HK-2 (cell line): ENCODE data around the gene BAZ1A.
"Not testable (repeated sequence)": the region's sequence is repeated elsewhere in the genome, so short reads cannot be mapped to it uniquely, and the experiment has no call there.

Experiments
- DNase-seq: peaks from one replicate; pipeline ENCODE4 v3.0.0-alpha.2; 2018; ENCODE audit not compliant: unreplicated experiment

Gene BAZ1A

DNA sequence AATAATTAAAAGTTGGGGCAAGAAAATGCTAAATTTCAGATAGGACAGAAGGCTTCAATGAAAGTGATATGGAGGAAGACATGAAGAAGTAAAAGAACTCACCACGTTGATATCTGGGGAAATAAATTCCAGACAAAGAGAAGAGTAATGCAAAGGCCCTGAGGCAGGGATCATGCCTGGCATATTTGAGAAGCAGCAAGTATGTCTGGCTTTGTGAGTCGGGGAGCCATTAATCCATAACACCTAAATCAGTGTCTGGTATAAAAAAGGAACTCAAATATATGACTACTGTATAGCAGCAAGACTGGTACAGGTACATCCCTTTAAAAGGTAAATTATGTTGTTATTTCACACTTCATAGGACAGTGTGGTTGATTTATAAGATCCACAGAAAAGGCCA is 16.4 kb downstream of the BAZ1A start:
- no peak for DNase-seq

- DNase-seq: no peak
Measured at GRCh38 chr14:34857689-34858449, 17.3 kb downstream of the BAZ1A start.

GRCh38 chr14:34853041-34853440 is 22.1 kb downstream of the BAZ1A start:
- no peak for DNase-seq

GRCh38 chr14:34851395-34851794 is 23.8 kb downstream of the BAZ1A start:
- DNase-seq: no peak

GRCh38 chr14:34845869-34846268 is 29.3 kb downstream of the BAZ1A start:
- no peak for DNase-seq

DNA sequence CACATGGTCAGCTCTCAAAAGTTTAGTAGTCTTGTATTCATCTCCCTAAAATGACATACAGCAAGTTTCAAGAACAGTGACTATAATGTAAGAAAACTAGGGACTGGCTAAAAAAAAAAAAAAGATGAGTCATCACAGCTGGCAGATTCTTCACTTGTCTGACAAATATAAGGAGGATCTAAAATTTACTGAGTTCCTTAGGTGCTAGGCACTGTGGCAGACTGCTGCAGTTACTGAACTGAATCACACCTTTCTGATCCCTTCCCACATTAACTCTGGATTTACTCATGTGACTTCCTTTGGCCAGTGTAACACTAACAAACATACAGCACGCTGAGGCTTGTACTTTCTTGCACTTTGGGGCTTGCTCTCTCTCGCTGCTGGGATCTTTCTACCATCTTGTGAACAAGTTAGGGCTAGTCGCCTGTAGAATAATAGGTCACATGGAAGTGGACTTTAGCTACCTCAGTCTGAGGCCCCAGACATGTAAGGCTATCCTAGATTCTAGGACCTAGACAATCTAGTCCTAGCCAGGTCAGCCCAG is 32.1 kb downstream of the BAZ1A start:
- peak; percentile 19 for DNase-seq

DNA sequence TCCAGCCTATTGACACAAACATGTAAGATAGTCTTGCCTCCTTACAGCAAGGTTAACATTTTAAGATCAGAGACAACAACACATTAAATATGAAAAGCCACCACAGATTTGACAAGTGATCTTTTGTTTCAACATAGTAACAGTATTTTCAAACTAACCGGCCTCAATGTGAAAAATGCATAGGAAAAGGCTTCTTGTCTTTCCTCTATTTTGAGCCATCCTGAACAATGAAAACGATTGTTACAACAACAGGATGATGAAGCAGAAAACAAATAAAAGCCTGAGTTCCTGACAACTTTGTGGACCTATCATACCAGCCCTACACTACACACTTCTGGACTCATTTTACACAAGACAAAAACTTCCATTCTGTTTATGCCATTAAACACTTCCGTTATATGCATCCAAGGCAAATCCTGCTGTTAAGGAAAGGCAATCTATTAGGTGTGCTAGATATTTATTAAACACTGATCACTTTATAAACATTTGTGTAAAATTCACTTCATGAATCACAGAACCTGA is 37.3 kb downstream of the BAZ1A start:
- no peak for DNase-seq

- no peak for DNase-seq
Measured at GRCh38 chr14:34835312-34835711, 39.8 kb downstream of the BAZ1A start.

DNA sequence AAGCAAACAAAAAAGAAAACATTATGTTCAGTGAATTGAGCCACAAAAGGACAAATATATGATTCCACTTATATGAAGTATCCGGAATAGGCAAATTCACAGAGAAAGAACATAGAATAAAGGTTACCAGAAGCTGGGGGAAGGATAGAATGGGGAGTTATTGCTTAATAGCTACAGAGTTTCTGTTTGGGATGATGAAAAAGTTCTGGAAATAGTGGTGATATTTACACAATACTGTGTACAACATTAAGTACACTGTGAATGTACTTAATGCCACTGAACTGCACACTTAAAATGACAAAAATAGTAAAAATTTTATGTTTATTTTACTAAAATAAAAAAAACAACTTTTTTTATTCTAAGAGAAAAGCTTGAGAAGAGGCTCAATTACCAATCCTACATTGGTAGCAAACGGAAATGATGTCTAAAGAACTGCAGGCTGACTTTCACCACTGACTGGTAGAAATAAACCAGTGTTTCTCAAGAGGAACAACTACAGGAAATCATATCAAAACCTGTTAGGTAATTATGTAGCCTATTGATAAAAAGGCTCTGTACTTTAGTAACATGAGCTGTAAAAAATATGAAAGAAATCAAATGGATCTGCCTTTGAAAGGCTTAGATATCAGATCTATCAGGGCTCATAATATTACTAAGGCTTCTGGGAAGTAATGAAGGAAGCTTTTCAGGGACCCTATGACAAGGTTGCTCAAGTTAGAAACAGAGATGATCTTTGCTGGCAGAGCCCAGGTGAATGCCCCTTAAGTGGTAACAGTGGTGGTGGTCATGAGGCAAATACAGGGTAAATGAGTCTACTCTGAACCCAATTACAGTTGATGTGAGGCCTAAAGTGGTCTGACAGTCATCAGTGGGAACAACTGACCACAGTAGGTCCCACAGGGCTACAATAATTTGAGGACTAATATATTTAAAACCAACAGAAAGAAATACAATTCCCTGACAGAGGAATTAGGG is 41.3 kb downstream of the BAZ1A start:
- no peak for DNase-seq

DNA sequence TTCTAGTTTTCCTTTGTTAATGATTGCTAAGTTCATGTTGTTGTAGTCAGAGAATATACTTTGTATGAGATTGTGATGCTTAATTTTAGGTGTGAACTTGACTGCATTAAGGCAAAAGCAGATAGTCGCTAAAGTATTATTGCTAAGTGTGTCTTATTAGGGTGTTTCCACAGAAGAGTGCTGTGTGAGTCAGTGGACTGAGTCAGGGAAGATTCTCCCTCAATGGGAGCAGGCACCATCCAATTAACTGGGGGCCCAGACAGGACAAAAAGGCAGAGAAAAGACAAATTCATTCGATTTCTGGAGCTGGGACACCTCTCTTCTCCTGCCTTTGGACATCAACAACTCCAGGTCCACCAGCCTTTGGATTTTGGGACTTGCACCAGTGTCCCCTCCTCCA is 48.5 kb downstream of the BAZ1A start:
- no peak for DNase-seq

GRCh38 chr14:34824826-34825225 is 50.3 kb downstream of the BAZ1A start:
- no peak for DNase-seq

GRCh38 chr14:34824256-34824655 is 50.9 kb downstream of the BAZ1A start:
- no peak for DNase-seq

DNA sequence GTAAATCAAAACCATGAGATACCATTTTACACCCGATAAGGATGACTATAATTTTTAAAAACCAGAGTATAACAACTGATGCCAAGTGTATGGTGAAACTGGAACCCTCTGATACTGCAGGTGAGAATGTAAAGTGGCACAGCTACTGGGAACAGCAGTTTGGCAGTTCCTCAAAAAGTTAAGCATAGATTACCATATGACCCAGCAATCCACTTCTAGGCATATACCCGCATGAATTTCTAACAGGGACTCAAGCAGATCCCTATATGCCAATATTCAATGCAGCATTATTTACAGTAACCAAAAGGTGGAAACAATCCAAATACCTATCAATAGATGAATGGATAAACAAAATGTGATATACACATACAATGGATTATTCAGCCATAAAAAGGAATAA is 57.4 kb downstream of the BAZ1A start:
- no peak for DNase-seq

DNA sequence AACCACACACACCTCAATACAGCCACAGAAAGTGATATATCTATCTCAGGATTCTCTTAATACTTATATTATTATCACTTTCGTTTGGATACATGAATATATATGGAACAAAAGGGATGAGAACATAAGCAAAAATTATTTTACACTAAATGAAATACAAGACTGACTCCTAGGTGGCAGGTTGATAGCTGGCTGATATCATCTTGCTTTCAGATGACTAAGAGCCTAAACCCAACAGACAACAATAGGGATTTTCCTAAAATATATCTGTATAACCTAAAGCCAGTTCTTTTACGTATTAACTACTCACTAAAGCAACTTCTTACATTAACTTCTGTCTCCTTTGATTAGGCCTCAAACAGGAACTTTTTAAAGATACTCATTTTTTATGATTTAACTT is 65.1 kb downstream of the BAZ1A start:
- no peak for DNase-seq

- DNase-seq: no peak
Measured at GRCh38 chr14:34806257-34806656, 68.9 kb downstream of the BAZ1A start.

GRCh38 chr14:34804933-34805332 is 70.2 kb downstream of the BAZ1A start:
- DNase-seq: no peak

DNA sequence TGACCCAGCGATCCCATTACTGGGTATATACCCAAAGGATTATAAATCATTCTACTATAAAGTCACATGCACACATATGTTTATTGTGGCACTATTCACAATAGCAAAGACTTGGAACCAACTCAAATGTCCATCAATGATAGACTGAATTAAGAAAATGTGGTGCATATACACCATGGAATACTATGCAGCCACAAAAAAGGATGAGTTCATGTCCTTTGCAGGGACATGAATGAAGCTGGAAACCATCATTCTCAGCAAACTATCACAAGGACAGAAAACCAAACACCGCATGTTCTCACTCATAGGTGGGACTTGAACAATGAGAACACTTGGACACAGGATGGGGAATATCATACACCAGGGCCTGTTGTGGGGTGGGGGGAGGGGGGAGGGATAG is 76.3 kb downstream of the BAZ1A start:
- not testable (repeated sequence) for DNase-seq

GRCh38 chr14:34797747-34798583 is 77.2 kb downstream of the BAZ1A start:
- no peak for DNase-seq

DNA sequence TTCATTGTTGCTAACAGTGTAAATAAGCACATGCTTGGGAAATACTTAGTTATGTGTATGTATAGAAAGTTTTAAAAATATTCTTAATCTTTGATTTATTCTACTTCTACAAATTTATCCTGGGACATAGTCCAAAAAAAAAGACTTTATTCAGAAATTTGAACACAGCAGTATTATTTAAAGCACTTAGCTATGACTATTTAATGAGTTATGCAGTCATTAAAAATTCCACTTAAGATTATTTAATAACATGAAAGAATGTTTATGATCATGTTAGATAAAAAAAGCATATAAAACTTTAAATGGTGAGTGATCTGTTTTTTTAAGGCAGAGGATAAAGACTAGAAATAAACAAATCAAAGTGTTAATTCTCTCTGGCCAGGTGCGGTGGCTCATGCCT is 78.3 kb downstream of the BAZ1A start:
- no peak for DNase-seq

DNA sequence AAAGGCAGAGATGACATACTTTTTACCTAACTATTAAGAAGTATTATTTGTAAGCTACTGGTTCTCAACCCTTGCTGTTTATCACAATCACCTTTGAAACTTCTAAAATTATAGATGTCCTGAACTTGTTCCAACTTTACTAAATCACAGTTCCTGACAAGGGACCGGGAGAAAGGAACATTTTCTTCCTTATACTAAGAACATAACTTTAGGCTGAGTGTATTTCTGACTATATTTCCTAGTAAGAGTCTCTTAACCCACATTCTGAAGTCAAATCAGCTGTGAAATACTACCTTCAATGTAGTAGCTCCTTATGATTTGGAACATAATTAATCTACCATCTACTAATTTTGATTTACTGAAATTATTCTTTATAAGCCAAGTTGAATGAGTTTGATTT is 80.2 kb downstream of the BAZ1A start:
- DNase-seq: no peak

- no peak for DNase-seq
Measured at GRCh38 chr14:34794217-34794616, 80.9 kb downstream of the BAZ1A start.

DNA sequence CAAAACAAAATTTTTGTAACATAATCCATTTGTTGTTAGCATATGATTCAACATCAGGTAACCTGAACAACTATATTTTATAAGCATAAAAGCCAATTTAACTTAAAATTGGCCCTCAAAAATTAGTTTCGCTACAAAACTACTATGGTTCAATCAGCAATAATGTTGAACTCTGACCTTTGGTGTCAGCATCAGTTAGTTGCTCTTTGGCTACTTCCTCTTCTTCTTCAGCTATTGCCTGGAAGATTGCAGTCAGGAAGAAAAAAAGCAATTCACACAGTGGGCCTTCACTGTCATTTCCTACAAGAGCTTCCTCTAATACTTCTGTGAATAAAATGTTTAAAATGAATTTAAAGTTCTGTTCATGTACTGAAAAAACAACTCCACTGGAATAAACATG is 82.6 kb downstream of the BAZ1A start:
- DNase-seq: no peak
